HUES6 (cell line): ENCODE measurements around the gene DCLK2.

Experiments
- H3K27ac ChIP-seq: 2 replicates; pipeline ENCODE4 v1.7.0; 2013; ENCODE audit warnings: low read depth, mild to moderate bottlenecking, low read length, inconsistent platforms
- H3K27me3 ChIP-seq: 2 replicates; pipeline ENCODE4 v1.6.1; 2013; ENCODE audit warnings: low read length; ENCODE audit not compliant: control insufficient read depth, insufficient read depth
- H3K36me3 ChIP-seq: 2 replicates; pipeline ENCODE4 v1.6.1; 2013; ENCODE audit warnings: low read length; ENCODE audit not compliant: control insufficient read depth, insufficient read depth
- H3K4me1 ChIP-seq: 2 replicates; pipeline ENCODE4 v1.6.1; 2013; ENCODE audit warnings: low read length; ENCODE audit not compliant: control insufficient read depth, insufficient read depth
- H3K4me3 ChIP-seq: 2 replicates; pipeline ENCODE4 v1.5.1; 2013; ENCODE audit warnings: low read depth, low read length
- H3K9ac ChIP-seq: one replicate; pipeline ENCODE4 v1.6.1; 2013; ENCODE audit warnings: mild to moderate bottlenecking, low read length
- H3K9me3 ChIP-seq: 2 replicates; pipeline ENCODE4 v1.6.1; 2013; ENCODE audit warnings: low read depth, low read length; ENCODE audit not compliant: control insufficient read depth, insufficient read depth

Gene DCLK2

DNA sequence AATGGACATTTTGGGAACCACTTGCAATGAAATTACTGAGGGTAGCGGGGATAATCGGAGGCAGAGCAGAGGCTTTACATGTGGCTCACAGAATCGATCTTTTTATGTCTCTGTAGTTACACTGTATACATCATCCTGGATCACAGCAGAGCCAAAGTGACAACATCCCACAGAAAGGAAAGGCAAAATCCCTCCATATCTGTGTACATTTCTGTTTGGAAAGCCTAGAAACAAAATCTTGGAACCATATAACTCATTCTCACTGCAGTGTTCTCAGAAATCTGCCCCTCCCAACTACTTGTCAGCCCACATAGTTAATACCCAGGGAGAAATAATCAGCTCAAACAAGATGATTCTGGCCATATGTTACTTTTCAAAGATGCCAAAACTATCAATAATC lies 211.6 kb downstream of the DCLK2 start:
- H3K4me3 ChIP-seq: no peak overlapping the region
- H3K4me1 ChIP-seq: no peaks in the 10 kb centered on the region
- H3K36me3 ChIP-seq: no peaks in the 10 kb centered on the region
- H3K9me3 ChIP-seq: no peaks in the 10 kb centered on the region
- no peak overlapping the region for H3K27ac ChIP-seq
- H3K9ac ChIP-seq: no peak overlapping the region
- no peaks in the 10 kb centered on the region for H3K27me3 ChIP-seq

DNA sequence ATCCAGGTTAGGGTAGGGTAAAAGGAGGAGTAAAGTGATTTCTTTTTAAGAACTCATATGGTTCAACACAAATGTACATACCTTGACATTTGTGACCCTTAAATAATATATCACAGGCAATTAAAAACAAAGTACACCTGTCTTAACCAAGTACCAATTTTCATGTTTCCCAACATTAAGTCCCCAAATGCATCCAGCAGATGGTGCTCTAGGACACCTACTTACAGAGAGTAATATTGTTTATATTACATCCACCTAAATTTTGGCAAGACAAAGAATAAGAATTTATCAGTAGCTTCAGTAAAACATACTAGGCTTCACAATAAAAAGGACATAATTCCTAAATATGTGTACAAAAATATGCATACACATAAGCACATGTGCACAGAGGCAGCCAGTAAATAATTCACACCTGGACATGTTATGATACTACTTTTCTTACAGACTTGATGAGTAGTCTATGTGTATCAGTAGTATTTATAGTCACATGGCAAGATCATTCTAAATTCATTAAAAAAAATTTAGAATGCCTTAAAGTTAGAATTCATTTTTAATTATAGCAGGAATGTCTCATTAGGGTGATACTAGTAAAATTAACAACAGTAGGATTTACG lies 219.7 kb downstream of the DCLK2 start:
- no peak overlapping the region for H3K4me3 ChIP-seq
- no peaks in the 10 kb centered on the region for H3K27me3 ChIP-seq
- H3K36me3 ChIP-seq: no peaks in the 10 kb centered on the region
- H3K9me3 ChIP-seq: no peaks in the 10 kb centered on the region
- H3K27ac ChIP-seq: no peak overlapping the region
- no peak overlapping the region for H3K9ac ChIP-seq
- no peaks in the 10 kb centered on the region for H3K4me1 ChIP-seq

DNA sequence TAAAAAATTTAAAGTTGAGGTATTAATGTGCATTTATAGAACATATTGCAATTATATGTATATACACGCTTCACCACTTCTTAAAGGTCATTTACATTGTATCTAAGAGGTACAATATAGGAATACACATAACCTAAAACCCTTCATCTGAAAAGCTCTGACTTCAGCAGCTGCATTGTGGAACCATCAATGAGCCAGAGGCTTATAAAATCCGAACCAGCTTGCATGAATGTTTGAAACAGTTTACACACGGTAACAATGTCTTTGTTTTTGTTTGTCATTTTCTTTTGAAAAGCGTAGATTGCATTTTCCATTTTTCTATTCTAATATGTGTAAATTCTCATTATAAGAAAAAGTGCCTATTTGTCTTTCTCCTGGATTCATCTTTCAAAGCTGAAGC lies 221.6 kb downstream of the DCLK2 start:
- Histone ChIP-seq H3K9ac (no peak overlapping the region), H3K4me1 (no peaks in the 10 kb centered on the region), H3K27me3 (no peaks in the 10 kb centered on the region), H3K36me3 (no peaks in the 10 kb centered on the region), H3K9me3 (no peaks in the 10 kb centered on the region), H3K4me3 (no peak overlapping the region), H3K27ac (no peak overlapping the region)

DNA sequence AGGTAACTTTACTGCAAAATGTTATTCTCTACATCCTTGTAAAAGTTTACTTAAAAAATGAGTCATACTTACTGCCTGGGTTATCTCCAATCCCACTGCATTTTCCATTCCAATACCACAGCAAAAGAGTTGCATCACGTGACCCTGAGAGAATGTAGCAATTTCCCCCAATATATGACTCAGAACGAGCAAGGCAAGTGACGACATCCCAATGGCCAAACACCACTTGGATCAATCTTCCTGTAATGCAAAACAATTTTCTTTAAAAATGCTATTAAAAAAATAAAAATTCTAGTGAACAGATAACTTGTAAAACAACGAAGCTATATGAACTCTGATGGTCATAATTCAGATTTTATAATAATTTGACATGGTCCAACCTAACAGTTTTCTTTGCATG lies 224.3 kb downstream of the DCLK2 start:
- Histone ChIP-seq H3K27ac (no peak overlapping the region), H3K9ac (no peak overlapping the region), H3K9me3 (no peaks in the 10 kb centered on the region), H3K27me3 (no peaks in the 10 kb centered on the region), H3K4me1 (no peaks in the 10 kb centered on the region), H3K36me3 (no peaks in the 10 kb centered on the region), H3K4me3 (no peak overlapping the region)

DNA sequence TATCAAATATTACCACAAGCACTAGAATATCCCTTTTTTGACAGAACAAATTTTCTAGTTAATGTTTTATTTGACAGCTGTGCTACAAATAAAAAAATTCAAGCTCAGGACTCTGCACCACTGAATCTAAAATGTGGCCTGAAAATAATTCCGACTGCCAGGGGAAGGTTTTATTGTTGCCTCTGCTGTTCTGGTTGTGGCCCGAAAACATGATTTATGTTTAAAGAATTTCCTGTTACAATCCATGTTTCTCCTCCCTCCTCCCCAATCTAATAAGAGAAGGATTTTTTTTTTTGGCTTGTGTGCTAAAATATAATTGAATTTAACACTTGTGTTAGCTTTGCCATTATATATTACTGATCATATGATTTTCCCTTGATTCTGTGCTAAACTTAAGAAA lies 227.8 kb downstream of the DCLK2 start:
- Histone ChIP-seq H3K9ac (no peak overlapping the region), H3K36me3 (no peaks in the 10 kb centered on the region), H3K27ac (no peak overlapping the region), H3K4me1 (no peaks in the 10 kb centered on the region), H3K27me3 (no peaks in the 10 kb centered on the region), H3K4me3 (no peak overlapping the region), H3K9me3 (no peaks in the 10 kb centered on the region)

DNA sequence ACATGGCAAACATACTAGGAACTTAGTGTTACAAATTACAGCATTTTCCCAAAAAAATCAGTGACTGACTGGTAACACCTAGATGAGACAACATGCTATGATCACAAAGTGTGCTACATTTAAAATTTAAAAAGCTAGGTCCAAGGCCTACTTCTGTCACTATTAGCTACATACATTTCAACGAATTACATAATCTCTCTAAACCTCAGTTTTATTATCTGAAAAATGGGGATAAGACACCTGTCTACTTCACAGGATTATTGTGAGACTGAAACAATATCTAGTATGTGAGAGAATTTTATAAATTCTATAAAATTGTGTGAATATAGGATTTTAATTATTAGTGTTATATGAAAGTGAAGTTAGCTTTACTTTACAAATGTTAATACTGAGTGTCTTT lies 228.5 kb downstream of the DCLK2 start:
- Histone ChIP-seq H3K4me1 (no peaks in the 10 kb centered on the region), H3K9me3 (no peaks in the 10 kb centered on the region), H3K36me3 (no peaks in the 10 kb centered on the region), H3K27ac (no peak overlapping the region), H3K27me3 (no peaks in the 10 kb centered on the region), H3K9ac (no peak overlapping the region), H3K4me3 (no peak overlapping the region)
